Measurements from ENCODE around the gene TP53. TPM values are rescaled to one million over a fixed set of nuclear protein-coding genes. Genes with fewer than 3 reads are reported as not detected.

The TP53 gene
- total and polyA plus RNA-seq, 9 of the 15 experiments (the other 6 are each of a cell fraction or from before 2014, with no cell fraction given) = 2.8 to 14.0 (median 7.1) TPM

- TF ChIP-seq RAD21 (CRISPR knock-in tag; conservative IDR thresholded peaks at IDR 0.05 in 1 of 2, IDR thresholded peaks at IDR 0.05 in 1 of 2) (peak; percentile 35 to 62; a peak in 3 of 4 replicates), ZNF384 (IDR thresholded peaks at IDR 0.05; ENCODE audit: low read depth, low read length) (0 out of 2 replicates have a peak, but pooled peaks have one; percentile 49), ZNF24 (IDR thresholded peaks at IDR 0.05) (0 out of 2 replicates have a peak, but pooled peaks have one; percentile 11), GABPB1 (CRISPR knock-in tag; IDR thresholded peaks at IDR 0.05) (no peak)
Measured at GRCh38 chr17:7632492-7632894, 54.8 kb downstream of the TP53 start (continued).

- POLR2A ChIA-PET = interaction anchor here (0.6 to 2.6 kb wide), 4 partner anchors 10 to 55 kb away, joined by 4 to 19 read pairs (median 6); partner anchors contain the start of gene TP53
- peaks cover 0 to 20% of the 10 kb centered on the region in 2 experiments; a peak in 4 of 5 replicates for H3K4me1 ChIP-seq (replicated peaks in 1 of 2; ENCODE audit: control insufficient read depth in 2 of 2, insufficient read depth in 2 of 2, low read length in 2 of 2)
Measured at GRCh38 chr17:7631398-7632380, 55.6 kb downstream of the TP53 start.

More at GRCh38 chr17:7631398-7632380, 55.6 kb downstream of the TP53 start:
- BruUV-seq (replicated peaks) = no TSS peak
- WGBS (ENCODE audit: insufficient coverage, low coverage, missing lambda C conversion rate) = 32% methylated on average over 4 of the region's 11 CpGs
- Histone ChIP-seq H3K9me1 (ENCODE audit: control insufficient read depth, insufficient read depth, low read length) (no peaks in the 10 kb centered on the region), H3K27ac (ENCODE audit: extremely low read depth, low read depth, low read length) (no peak overlapping the region), H4K20me1 (replicated peaks; ENCODE audit: control insufficient read depth, insufficient read depth, low read length) (no peaks in the 10 kb centered on the region), H3K9me3 (replicated peaks; ENCODE audit: control insufficient read depth, insufficient read depth, low read depth, low read length) (no peaks in the 10 kb centered on the region), H3K36me3 (ENCODE audit: control insufficient read depth, insufficient read depth, low read length) (no peaks in the 10 kb centered on the region), H2AFZ (ENCODE audit: low read depth, low read length) (no peak overlapping the region), H3K27me3 (ENCODE audit: control insufficient read depth in 2 of 2, insufficient read depth in 2 of 2, low read length in 2 of 2) (no peaks in the 10 kb centered on the region), H3K4me3 (no peak overlapping the region), H3K4me2 (ENCODE audit: insufficient read depth, low read length) (no peak overlapping the region), H3K9ac (ENCODE audit: insufficient read depth in 1 of 2, low read depth in 2 of 2, low read length in 2 of 2) (no peak overlapping the region), H3K79me2 (ENCODE audit: control insufficient read depth, insufficient read depth, low read length) (no peaks in the 10 kb centered on the region)
- no peak for FAIRE-seq
- ATAC-seq = no peak
- intact Hi-C loops (cut with micrococcal nuclease) = no loop called here
- in situ Hi-C loops (cut with MboI) = loop anchor here (5.0 kb wide), 1 partner anchor 56 kb away; the partner anchor contains the start of genes TP53 and WRAP53
- CTCF ChIA-PET (ENCODE audit: low intra/inter-chr PET ratio) = interaction anchor here (0.8 to 1.3 kb wide), 4 partner anchors 17 to 86 kb away, joined by 3 to 5 read pairs (median 4); partner anchors contain the start of genes DNAH2, FXR2 and TP53
- DNase-seq (ENCODE audit: extremely low read depth in 1 of 4, low spot score in 3 of 4) = no peak
- TF ChIP-seq KLF6 (CRISPR knock-in tag; IDR thresholded peaks at IDR 0.05; ENCODE audit: borderline replicate concordance) (no peak), TFAP4 (CRISPR knock-in tag; IDR thresholded peaks at IDR 0.05; ENCODE audit: borderline replicate concordance) (peak; percentile 47; the same call in 1 of the 2 replicates), NFIX (CRISPR knock-in tag; IDR thresholded peaks at IDR 0.05; ENCODE audit: low read depth) (no peak)
